Measurements from ENCODE around the gene PHYKPL.

GRCh38 chr5:178187014-178187413, 45.6 kb downstream of the PHYKPL start, which contains the start of gene GMCL2:
- no peak for TF ChIP-seq CTCF (IDR thresholded peaks at IDR 0.05)
- TF ChIP-seq EZH2 (IDR thresholded peaks at IDR 0.05; ENCODE audit: borderline replicate concordance, insufficient read depth, low read depth, low read length, poor library complexity, severe bottlenecking) = no peak

Data from B cell (primary cell).